Heart right ventricle (tissue), 16 donors: ENCODE data around the gene NOXO1. TPM values are rescaled to one million over a fixed set of nuclear protein-coding genes. Genes with fewer than 3 reads are reported as not detected.

ENCODE experiments used
- ATAC-seq, 8 donors: fragments of 200-7000 bp; cut with Tn5 transposase; one replicate each; pipeline ENCODE4 v1.9.1; 2020; ENCODE audit warnings: mild to moderate bottlenecking in 8 of 8, moderate library complexity in 8 of 8, moderate number of reproducible peaks in 1 of 8
- DNase-seq, 2 donors: peaks; one replicate each; pipeline ENCODE4 v3.0.0-alpha.2; 2020
- H3K27ac ChIP-seq, 10 donors: fragments of 200-600 bp; sonication (generic) in 2 of 10; one replicate each; pipeline versions ENCODE4 v1.5.0 to v1.8.0; 2020 to 2022; ENCODE audit warnings: mild to moderate bottlenecking in 3 of 10
- H3K27me3 ChIP-seq, 7 donors: fragments of 200-600 bp; one replicate each; pipeline ENCODE4 v1.8.0; 2021 to 2022; ENCODE audit warnings: mild to moderate bottlenecking in 2 of 7
- H3K36me3 ChIP-seq, 9 donors: fragments of 200-600 bp; sonication (generic) in 1 of 9; one replicate each; pipeline versions ENCODE4 v1.5.0 to v1.8.0; 2020 to 2022; ENCODE audit warnings: mild to moderate bottlenecking in 2 of 9
- H3K4me1 ChIP-seq, 9 donors: fragments of 200-600 bp; sonication (generic) in 1 of 9; one replicate each; pipeline versions ENCODE4 v1.5.0 to v1.8.0; 2020 to 2022; ENCODE audit warnings: mild to moderate bottlenecking in 4 of 9
- H3K4me3 ChIP-seq, 10 donors: fragments of 200-600 bp; sonication (generic) in 2 of 10; one replicate each; pipeline versions ENCODE4 v1.5.0 to v1.8.0; 2020 to 2022; ENCODE audit warnings: mild to moderate bottlenecking in 7 of 10, moderate library complexity in 2 of 10
- H3K9me3 ChIP-seq, 11 donors: fragments of 200-600 bp in 10 of 11; sonication (generic) in 2 of 11; one replicate each; pipeline versions ENCODE4 v1.5.0 to v1.8.0; 2013 to 2022; ENCODE audit warnings: mild to moderate bottlenecking in 2 of 11, control low read depth in 1 of 11, moderate library complexity in 1 of 11
- WGBS, 2 donors: extraction: QIAGEN DNeasy Blood & Tissue Kit; methylation state at CpG; one replicate each; pipeline ENCODE4 v1.1.7; 2013; ENCODE audit warnings: inconsistent platforms in 1 of 2; 5-methylcytosine and 5-hydroxymethylcytosine counted together
- intact Hi-C, 10 donors: fragments of 100-400 bp; cut with DNase I; formaldehyde crosslinking; loops; one replicate each; pipeline versions ENCODE4 v1.11.1 to v1.14.2; 2022
- polyA plus RNA-seq, 2 donors: library from polyadenylated mRNA; stranded (reverse); fragments of 200-250 nt; gene quantifications; one replicate each; pipeline ENCODE4 v1.2.3, GENCODE V29; 2013
- total RNA-seq, 10 donors: library from RNA; stranded (reverse); fragmentation: NEBNext Ultra II Directional in 3 of 10; extraction: Animal tissue kit (Norgen Biotek cat#: 25700) in 3 of 10; gene quantifications; one replicate each; pipeline versions ENCODE4 v1.2.1 to v1.2.4, GENCODE V29; 2021 to 2023
- TF ChIP-seq, protein P1 (sequence below), 9 donors: fragments of 200-600 bp; sonication (generic) in 2 of 9; IDR thresholded peaks; one replicate each; pipeline versions ENCODE4 v1.5.0 to v1.8.0; 2021 to 2022; ENCODE audit warnings: antibody characterized with exemption in 9 of 9, mild to moderate bottlenecking in 5 of 9, moderate library complexity in 1 of 9
- donor health status: Arrhythmogenic right ventricular cardiomyopathy.
- donor health status: ischemic (EF 13 %, LVEDD 7.1; RV severe dilation, severe dysfunction).
- donor health status: healthy with polysubstance abuse.
- donor health status: DM: no; HTN: yes; CAD: no.
- donor health status: DM: no; HTN: no; CAD: no.
- donor health status: ischemic (EF 25% LVEDD 6.9; RV normal size, moderate dysfunction).
- donor health status: ischemic (EF 25% LVEDD 5.7; RV mildly dilated, moderate dysfunction).
- donor health status: healthy.
- donor health status: DM: yes; HTN: yes; CAD: no.
- donor health status: Ischemic cardiomyopathy.
- donor health status: ischemic (EF 35%, LVEDD 5.7; RV mildly dilated, moderate dysfunction).
- donor health status: nonischemic (EF 11% LVEDD 7.7; RV severe dilation, severe dysfunction).
- donor health status: DM: yes; HTN: yes; CAD: no.
- donor health status: PGD.
- donor health status: ischemic (EF 29% LVEDD 5.4; RV normal size, mild dysfunction).
- donor health status: nonischemic (EF 23%, LVEDD 6.1; RV moderate dilation, normal function).

NOXO1 gene
- total and polyA plus RNA-seq, 12 donors: 0.09 to 0.29 TPM; not detected in 10

DNA sequence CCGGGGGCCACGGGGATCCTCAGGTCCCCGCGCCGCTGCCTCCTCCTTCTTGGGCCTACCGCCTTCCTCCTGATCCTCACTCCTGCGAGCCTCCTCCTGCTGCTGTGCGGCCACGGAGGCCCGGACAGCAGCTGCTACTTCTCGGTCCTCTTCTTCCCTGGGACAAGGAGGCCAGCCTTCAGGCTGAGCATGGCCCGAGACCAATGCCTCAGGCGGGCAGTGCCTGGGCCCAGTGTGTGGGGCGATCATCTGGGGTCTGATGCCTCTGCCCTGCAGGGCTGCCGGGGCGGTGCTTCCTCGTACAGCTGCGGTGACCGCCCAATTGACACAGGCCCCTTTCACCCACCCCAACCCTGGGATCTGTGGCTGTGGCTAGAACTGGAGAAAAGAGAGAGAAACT lies 19.8 kb upstream of the NOXO1 start:
- Histone ChIP-seq H3K4me3 (no peak overlapping the region), H3K27me3 (no peaks in the 10 kb centered on the region), H3K27ac (no peak overlapping the region), H3K4me1 (peaks cover 14 to 36% (median 23%) of the 10 kb centered on the region in 9 donors), H3K9me3 (no peaks in the 10 kb centered on the region), H3K36me3 (peaks cover 16 to 78% (median 63%) of the 10 kb centered on the region in 9 donors)
- 95 to 96% methylated on average over 19 of the region's 19 CpGs for WGBS, 2 donors
- DNase-seq (no peak), ATAC-seq (no peak)
- intact Hi-C loops: loop anchor here in 2 of 10 donors (5.0 to 10.0 kb wide), 2 partner anchors 141 to 144 kb away; partner anchors contain the start of gene RAB26 (in 1 of the 2)
- TF ChIP-seq, protein P1, sequence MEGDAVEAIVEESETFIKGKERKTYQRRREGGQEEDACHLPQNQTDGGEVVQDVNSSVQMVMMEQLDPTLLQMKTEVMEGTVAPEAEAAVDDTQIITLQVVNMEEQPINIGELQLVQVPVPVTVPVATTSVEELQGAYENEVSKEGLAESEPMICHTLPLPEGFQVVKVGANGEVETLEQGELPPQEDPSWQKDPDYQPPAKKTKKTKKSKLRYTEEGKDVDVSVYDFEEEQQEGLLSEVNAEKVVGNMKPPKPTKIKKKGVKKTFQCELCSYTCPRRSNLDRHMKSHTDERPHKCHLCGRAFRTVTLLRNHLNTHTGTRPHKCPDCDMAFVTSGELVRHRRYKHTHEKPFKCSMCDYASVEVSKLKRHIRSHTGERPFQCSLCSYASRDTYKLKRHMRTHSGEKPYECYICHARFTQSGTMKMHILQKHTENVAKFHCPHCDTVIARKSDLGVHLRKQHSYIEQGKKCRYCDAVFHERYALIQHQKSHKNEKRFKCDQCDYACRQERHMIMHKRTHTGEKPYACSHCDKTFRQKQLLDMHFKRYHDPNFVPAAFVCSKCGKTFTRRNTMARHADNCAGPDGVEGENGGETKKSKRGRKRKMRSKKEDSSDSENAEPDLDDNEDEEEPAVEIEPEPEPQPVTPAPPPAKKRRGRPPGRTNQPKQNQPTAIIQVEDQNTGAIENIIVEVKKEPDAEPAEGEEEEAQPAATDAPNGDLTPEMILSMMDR (IDR thresholded peaks at IDR 0.05): no peak

DNA sequence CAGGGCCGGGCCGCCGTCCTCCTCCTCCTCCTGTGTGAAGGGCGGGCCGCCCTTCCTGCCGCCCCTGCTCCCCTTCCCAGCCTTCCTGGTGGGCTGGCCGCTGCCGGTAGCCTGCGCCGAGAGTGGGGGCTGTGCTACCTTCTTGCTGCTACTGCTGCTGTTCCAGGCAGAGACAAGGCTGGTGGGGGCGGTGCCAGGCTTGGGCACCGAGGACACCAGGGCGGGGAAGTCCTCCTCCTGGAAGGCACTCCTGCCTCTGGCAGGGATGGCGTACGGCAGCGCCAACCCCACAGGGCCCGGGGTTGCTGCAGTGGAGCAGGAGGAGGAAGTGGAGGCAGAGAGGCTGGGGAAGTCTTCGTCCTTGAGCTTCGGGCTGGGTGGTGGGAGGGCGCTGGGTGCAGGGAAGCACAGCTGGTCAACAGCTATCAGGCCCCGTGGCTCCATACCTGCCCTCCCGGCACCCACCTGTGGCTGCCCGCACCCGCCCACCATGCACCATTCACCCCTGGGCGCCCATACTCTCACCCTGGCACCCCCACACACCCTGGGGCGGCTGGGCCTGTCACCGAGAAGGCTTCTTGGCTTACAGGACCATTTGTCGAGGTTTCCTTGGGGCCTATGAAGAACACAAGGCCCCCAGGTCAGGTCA lies 18.7 kb upstream of the NOXO1 start:
- ATAC-seq (no peak), DNase-seq (no peak)
- H3K36me3 ChIP-seq: peaks cover 16 to 75% (median 63%) of the 10 kb centered on the region in 9 donors
- H3K4me3 ChIP-seq: no peak overlapping the region
- no peak overlapping the region for H3K27ac ChIP-seq
- WGBS, 2 donors: 86 to 89% methylated on average over 27 to 28 of the region's 28 CpGs
- no peaks in the 10 kb centered on the region for H3K27me3 ChIP-seq
- TF ChIP-seq, protein P1 (IDR thresholded peaks at IDR 0.05): no peak
- peaks cover 11 to 25% (median 15%) of the 10 kb centered on the region in 9 donors for H3K4me1 ChIP-seq
- intact Hi-C loops: loop anchor here in 2 of 10 donors (5.0 to 10.0 kb wide), 2 partner anchors 142 to 145 kb away; partner anchors contain the start of gene RAB26 (in 1 of the 2)
- H3K9me3 ChIP-seq: no peaks in the 10 kb centered on the region

DNA sequence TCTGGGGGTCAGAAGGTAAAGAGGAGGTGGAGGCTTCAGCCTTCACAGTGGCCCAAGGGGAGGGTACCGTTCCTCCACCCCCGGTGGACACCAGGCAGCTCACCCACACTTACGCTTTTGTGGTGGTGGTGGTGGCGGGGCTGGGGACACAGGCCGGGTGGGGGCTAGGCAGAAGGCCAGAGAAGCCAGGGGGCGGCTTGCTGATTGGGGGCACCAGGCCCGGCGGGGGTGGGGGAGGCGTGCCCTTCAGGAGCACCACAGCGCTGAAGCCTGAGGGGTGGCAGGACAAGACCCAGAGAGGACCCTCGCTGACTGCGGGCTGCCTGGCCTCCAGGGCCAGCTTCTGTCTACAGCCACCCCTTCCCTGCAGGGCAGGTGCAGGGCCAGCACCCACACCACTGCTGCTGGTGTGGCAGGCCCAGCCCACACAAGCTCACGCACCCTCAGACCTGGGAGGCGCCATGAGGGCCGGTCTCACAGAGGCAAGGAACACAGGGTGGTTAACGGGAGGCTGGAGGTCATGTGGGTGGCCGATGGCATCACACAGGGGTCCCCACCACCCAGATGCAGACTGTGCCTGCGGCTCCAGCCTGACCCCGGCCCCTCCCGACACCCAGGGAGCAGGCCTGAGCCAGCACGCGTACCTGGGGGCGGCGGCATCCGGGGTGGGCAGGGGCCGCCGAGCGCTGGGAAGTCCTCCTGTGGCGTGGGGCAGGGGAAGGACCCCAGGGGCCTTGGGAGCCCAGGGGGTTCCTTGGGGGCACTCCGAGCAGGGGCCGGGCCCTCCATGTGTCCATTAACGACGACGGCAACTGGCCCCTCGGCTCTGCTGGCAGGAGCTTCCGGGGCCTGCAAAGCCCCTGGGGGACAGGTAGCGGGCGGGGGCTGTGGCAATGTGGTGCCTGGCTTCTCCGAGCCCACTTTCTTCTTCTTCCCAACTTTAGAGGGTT lies 17.9 kb upstream of the NOXO1 start:
- Histone ChIP-seq H3K4me1 (peaks cover 3 to 17% (median 7%) of the 10 kb centered on the region in 9 donors), H3K36me3 (peaks cover 16 to 75% (median 63%) of the 10 kb centered on the region in 9 donors), H3K27me3 (no peaks in the 10 kb centered on the region), H3K27ac (no peak overlapping the region), H3K9me3 (no peaks in the 10 kb centered on the region), H3K4me3 (no peak overlapping the region)
- intact Hi-C loops: no loop called here
- DNase-seq (no peak), ATAC-seq (no peak)
- TF ChIP-seq, protein P1 (IDR thresholded peaks at IDR 0.05): no peak
- WGBS, 2 donors: 94 to 95% methylated on average over 38 to 39 of the region's 39 CpGs

DNA sequence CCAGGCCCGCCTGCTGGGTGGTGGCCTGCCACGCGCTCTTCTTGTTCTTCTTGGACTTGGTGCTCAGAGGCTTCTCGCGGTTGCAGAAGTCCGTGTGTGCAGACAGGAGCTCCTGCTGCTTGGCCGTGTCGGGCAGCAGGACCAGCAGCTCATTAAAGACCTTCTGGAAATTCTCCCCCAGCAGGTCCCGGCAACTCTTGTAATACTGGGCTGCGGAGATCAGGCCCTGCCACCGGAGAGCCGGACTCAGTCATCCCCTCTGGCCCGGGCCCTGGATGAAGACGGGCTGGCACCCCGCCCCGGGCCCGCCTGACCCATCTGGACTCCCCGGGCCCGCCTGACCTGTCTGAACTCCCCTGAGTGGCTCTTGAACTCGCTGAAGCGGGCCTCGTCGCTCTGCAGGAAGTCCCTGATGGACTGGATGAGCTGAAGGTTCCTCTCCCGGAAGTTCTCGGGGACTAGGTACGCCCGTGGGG lies 17.1 kb upstream of the NOXO1 start:
- H3K27ac ChIP-seq: no peak overlapping the region
- peaks cover 16 to 74% (median 63%) of the 10 kb centered on the region in 9 donors for H3K36me3 ChIP-seq
- TF ChIP-seq, protein P1 (IDR thresholded peaks at IDR 0.05): no peak
- WGBS, 2 donors: 95 to 96% methylated on average over 27 of the region's 27 CpGs
- DNase-seq: no peak
- no peak for ATAC-seq
- no peaks in the 10 kb centered on the region for H3K9me3 ChIP-seq
- peaks cover 0 to 9% (median under 1%) of the 10 kb centered on the region in 9 donors for H3K4me1 ChIP-seq
- intact Hi-C loops: no loop called here
- no peaks in the 10 kb centered on the region for H3K27me3 ChIP-seq
- no peak overlapping the region for H3K4me3 ChIP-seq
